ENCODE results near the gene AMPH.

DNA sequence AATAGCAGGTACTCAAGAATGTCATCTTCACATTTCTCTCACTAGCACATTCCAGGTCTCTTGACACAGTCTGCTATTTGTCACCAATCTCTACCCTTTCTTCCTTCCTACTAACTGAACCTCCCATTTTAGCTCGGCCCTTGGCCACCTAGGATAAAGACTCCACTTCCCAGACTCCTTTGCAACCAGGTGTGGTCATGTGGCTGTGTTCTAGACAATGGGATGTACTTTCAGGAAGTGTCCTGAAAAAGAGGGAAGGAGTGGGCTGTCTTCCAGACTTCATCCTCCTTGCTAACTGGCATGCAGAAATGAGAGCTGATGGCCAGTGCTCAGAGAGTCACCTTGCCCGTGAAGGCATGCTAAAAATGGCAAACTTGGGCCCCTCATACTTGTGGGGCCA is 139.2 kb downstream of the AMPH start:
- TF ChIP-seq EZH2phosphoT487 (IDR thresholded peaks at IDR 0.05; ENCODE audit: low read depth), result no peak
- TF ChIP-seq, protein P1, sequence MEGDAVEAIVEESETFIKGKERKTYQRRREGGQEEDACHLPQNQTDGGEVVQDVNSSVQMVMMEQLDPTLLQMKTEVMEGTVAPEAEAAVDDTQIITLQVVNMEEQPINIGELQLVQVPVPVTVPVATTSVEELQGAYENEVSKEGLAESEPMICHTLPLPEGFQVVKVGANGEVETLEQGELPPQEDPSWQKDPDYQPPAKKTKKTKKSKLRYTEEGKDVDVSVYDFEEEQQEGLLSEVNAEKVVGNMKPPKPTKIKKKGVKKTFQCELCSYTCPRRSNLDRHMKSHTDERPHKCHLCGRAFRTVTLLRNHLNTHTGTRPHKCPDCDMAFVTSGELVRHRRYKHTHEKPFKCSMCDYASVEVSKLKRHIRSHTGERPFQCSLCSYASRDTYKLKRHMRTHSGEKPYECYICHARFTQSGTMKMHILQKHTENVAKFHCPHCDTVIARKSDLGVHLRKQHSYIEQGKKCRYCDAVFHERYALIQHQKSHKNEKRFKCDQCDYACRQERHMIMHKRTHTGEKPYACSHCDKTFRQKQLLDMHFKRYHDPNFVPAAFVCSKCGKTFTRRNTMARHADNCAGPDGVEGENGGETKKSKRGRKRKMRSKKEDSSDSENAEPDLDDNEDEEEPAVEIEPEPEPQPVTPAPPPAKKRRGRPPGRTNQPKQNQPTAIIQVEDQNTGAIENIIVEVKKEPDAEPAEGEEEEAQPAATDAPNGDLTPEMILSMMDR (IDR thresholded peaks at IDR 0.05; ENCODE audit: low read depth, low read length), result no peak
